Endothelial cell of hepatic sinusoid (primary cell): ENCODE results near the gene PRTG.

Experiments
- in situ Hi-C: cut with HindIII; loops from 2 replicates; pipeline ENCODE4 v1.10.0; 2017; ENCODE audit warnings: low sequenced_read_pairs

PRTG gene

DNA sequence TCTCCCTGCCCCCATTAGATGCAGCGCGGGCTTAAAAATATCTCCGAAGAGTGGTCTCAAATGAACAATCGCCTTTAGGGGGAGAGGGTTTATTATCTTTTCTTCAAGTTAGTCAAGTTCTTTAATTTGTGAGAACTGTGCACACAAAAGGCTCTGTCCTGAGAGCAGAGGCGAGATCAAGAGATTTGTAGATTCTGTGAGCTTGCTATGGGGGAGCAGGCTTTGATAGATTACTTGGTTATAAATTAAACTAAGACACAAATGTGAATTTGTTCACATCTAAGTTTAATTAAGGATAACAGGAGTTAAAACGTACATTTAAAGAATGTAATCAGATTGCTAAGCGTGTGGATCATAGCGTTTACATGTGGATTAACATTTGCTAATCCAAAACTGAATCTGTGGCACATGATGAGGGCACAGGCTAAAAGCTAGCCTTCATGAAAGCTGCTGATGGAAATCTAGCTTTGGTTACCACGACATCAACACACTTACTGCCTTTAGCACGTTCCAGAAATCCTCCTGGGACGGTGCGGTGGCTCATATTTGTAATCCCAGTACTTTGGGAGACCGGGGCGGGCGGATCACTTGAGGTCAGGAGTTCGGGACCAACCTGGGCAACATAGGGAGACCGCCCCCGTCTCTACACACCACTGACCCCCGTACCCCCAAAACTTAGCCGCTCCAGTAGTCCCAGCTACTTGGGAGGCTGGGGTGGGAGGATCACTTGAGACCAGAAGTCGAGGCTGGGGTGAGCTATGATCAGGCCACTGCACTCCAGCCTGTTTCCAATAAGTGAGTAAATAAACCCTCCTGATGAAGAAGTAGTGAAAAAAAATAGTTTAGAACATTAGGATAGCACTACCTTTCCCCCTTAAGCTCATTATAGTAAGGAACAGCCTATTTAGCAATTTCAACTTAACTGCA, 1.0 kb upstream of the PRTG start:
- in situ Hi-C loops, result no loop called here

DNA sequence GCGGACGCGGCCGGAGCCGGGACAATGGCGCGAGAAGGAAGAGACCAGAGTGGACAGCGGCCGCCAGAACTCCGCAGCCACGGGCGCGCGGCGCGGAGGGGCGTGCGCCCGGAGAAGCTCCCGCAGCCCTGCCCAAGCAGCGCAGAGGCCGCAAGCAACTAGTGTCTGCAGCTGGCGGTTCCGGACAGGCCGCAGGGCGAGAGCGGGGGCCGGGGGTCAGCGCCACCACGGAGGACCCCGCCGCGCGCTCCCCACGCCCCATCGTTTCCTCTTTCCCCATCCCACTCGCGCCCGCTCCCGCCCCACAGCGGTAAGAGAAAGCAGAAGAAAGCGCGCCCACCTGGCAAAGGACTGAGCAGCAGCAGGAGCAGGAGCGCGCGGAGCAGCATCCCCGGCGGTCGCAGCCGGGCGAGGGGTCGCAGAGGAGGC, 440 bp downstream of the PRTG start:
- in situ Hi-C loops, result no loop called here

GRCh38 chr15:55741833-55742497, 987 bp downstream of the PRTG start:
- in situ Hi-C loops, result no loop called here

GRCh38 chr15:55740981-55741832, 1.7 kb downstream of the PRTG start:
- in situ Hi-C loops, result no loop called here

DNA sequence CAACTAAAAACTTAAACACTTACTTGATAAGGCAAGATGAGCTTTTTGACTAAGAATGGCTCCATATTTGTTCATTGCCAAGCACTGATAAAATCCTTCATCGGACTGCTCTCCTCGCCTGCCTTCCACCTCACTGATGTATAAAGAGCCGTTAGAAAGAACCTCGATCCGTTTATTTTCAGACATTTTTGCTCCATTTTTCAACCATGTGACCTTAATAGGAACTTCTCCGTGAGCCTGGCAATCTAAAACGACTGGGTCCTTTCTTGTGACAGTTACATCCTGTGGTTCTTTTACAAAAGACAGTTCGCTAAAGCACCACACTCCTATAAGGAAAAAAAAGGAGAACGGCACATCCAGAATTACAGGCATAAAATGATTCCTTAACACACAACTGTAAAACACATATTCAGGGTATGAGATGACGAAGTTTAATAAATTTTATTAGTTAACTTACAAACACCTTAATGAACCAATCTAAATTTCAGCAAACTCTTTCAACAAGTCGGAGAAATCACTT, 2.5 kb downstream of the PRTG start:
- in situ Hi-C loops, result no loop called here

GRCh38 chr15:55739641-55740040, 3.3 kb downstream of the PRTG start:
- in situ Hi-C loops, result no loop called here

DNA sequence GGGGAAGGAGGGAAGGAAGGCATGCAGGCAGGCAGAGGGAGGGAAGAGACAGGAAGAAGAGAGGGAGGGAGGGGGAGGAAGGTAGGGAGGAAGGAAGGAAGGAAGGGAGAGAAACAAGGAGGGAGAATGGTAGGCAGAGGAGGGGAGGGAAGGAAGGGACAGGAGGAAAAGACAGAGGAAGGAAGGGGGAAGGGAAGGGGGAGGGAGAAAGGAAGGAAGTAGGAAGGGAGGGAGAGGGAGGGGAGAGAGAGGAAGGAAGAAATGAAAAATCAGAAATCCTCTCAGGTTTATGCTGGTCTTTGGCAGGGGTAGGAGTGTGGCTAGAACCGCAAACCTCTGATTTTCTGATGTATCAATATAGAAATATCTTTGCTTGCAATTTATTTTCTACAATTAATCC, 4.2 kb downstream of the PRTG start:
- in situ Hi-C loops, result no loop called here

GRCh38 chr15:55737373-55737772, 5.6 kb downstream of the PRTG start:
- in situ Hi-C loops, result no loop called here

DNA sequence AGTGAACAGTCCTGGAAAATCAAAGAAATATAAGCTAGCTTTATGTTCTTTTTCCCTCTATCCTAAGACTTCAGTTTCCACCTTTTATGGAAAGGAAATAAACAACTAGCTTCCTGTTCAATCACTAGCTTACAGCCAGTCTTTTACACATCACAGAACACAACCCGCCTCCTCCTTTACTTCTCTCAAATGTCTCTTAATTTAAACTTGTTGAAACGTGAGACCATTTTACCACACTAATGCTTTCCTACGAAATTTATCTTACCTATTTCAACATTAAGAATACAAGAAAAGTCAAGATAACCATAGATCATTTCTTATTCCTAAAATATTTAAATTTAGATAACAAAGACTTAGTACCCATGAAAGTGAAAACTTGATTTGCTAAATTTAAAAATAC, 6.2 kb downstream of the PRTG start:
- in situ Hi-C loops, result no loop called here

DNA sequence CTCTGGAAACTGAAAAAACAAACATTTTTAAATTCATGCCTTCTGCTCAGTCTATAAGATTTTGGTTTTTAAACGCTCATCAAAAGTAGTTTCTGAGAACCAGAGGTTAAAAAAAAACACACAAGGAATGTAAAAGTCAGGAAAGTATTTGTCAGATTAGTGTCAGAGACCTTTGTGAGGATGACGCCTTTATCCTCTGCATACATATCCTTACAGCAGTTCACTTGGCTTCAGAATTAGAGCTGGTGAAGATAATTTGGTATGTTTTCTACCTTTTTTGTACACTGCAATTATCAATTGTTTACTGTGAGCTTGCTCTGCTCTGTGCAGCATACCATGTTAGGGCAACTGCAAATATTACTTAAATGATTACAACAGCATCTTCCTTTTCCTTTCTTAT, 8.3 kb downstream of the PRTG start:
- in situ Hi-C loops, result loop anchor here (5.0 kb wide), 1 partner anchor 37 kb away; no protein-coding TSS in a partner anchor

DNA sequence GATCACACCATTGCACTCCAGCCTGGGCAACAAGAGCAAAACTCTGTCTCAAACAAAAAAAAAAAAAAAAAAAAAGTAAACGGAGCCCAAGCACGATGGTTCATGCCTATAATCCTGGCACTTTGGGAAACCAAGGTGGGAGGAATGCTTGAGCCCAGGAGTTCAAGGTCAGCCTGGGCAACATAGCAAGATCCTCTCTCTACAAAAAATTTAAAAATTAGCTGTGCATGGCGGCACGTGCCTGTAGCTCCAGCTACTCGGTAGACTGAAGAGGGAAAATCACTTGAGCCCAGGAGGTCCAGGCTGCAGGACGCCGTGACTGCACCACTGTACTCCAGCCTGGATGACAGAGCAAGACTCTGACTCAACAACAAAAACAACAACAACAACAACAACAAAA, 9.5 kb downstream of the PRTG start:
- in situ Hi-C loops, result loop anchor here (5.0 kb wide), 1 partner anchor 36 kb away; no protein-coding TSS in a partner anchor

GRCh38 chr15:55721554-55722185, 21.3 kb downstream of the PRTG start:
- in situ Hi-C loops, result no loop called here

GRCh38 chr15:55715355-55716076, 27.4 kb downstream of the PRTG start:
- in situ Hi-C loops, result loop anchor here (10.0 kb wide), 1 partner anchor 59 kb away; no protein-coding TSS in a partner anchor

GRCh38 chr15:55714064-55714463, 28.9 kb downstream of the PRTG start:
- in situ Hi-C loops, result loop anchor here (10.0 kb wide), 1 partner anchor 61 kb away; no protein-coding TSS in a partner anchor

DNA sequence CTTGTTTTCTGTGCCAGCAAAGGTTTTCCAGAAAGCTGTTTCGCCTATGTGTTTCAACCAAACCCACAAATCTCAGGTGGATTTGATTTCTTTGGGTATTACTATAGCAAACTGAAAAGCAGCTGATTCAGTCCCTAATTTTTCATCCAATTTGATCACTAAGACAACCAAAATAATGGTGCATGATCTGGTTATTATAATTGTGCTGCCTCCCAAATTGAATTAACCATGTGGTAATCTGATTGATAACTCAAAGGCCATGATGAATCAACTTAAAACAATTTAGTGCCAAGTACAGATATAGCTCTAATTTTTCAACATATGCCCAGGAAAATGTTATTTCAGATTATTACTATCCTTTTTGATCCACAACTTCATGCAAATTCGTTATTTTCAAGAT, 30.6 kb downstream of the PRTG start:
- in situ Hi-C loops, result loop anchor here (10.0 kb wide), 1 partner anchor 62 kb away; no protein-coding TSS in a partner anchor

- in situ Hi-C loops, result loop anchor here (10.0 kb wide), 1 partner anchor 65 kb away; no protein-coding TSS in a partner anchor
Observed at GRCh38 chr15:55710286-55710685, 32.7 kb downstream of the PRTG start.

GRCh38 chr15:55709458-55709857, 33.5 kb downstream of the PRTG start:
- in situ Hi-C loops, result no loop called here

DNA sequence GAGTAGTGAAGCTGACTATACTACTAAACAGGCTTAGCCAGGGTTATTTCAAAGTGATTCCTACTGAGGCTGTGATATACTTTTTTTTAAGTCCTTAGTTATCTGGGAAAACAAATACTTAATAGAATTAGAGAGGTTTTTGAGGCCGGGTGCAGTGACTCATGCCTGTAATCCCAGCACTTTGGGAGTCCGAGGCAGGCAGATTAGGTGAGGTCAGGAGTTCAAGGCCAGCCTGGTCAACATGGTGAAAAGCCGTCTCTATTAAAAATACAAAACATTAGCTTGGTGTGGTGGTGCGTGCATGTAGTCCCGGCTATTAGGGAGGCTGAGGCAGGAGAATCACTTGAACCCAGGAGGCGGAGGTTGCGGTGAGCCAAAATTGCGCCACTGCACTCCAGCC, 34.2 kb downstream of the PRTG start:
- in situ Hi-C loops, result no loop called here

DNA sequence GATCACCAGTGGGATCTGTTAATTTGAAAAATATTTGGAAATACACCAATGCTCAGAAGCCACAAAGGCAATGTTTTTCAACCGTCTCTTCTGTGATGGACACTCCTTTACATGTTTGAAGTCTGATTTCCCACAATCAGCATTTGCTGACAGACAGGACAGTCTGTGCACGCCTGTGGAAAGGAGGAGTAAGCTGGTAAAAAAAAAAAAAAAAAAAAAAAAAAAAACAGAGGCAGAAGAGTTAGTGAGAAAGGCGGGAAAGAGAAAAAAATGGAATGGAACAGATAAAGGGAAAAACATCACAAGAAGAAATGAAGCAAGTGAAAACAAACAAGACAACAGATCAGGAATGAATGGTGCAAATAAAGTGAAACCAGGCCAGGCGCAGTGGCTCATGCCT, 35.0 kb downstream of the PRTG start:
- in situ Hi-C loops, result no loop called here
